WTC11 (cell line): ENCODE results near the gene C1D.

Source experiments
- CREM ChIP-seq: sonication (generic); formaldehyde crosslinking; IDR thresholded peaks from 2 replicates; pipeline ENCODE4 v1.8.1; 2022; ENCODE audit warnings: mild to moderate bottlenecking, missing genetic modification reagents, moderate library complexity
- MXD4 ChIP-seq: fragments of 250-450 bp; sonication (Bioruptor Pico); IDR thresholded peaks from 2 replicates; pipeline ENCODE4 v1.8.0; 2021; ENCODE audit warnings: mild to moderate bottlenecking, moderate library complexity, borderline replicate concordance
- TF ChIP-seq, protein P1 (sequence below): fragments of 200-600 bp; IDR thresholded peaks from 2 replicates; pipeline ENCODE4 v1.8.0; 2022; ENCODE audit warnings: antibody characterized with exemption
- TF ChIP-seq, protein P2 (sequence below): sonication (generic); formaldehyde crosslinking; IDR thresholded peaks from 2 replicates; pipeline ENCODE4 v1.8.0; 2022; ENCODE audit warnings: mild to moderate bottlenecking, missing genetic modification reagents
- TF ChIP-seq, protein P3 (sequence below): fragments of 250-450 bp; sonication (Bioruptor Pico); IDR thresholded peaks from 2 replicates; pipeline ENCODE4 v1.9.0; 2021; ENCODE audit warnings: moderate library complexity, mild to moderate bottlenecking, inconsistent platforms, borderline replicate concordance

DNA sequence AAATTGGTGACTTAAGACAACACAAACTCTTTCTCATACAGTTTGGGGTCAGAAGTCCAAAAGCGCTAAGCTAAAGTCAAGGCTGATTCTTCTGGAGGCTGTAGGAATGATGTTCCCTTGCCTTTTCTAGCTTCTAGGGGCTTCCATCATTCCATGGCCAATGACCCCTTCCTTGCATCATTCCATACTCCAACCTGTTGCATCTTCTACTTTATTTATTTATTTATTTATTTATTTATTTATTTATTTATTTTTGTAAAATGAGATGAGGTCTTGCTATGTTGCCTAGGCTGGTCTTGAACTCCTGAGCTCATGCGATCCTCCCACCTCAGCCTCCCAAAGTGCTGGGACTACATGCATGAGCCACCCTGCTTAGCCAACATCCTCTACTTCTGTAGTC lies 44.7 kb upstream of the C1D start:
- TF ChIP-seq, protein P1, sequence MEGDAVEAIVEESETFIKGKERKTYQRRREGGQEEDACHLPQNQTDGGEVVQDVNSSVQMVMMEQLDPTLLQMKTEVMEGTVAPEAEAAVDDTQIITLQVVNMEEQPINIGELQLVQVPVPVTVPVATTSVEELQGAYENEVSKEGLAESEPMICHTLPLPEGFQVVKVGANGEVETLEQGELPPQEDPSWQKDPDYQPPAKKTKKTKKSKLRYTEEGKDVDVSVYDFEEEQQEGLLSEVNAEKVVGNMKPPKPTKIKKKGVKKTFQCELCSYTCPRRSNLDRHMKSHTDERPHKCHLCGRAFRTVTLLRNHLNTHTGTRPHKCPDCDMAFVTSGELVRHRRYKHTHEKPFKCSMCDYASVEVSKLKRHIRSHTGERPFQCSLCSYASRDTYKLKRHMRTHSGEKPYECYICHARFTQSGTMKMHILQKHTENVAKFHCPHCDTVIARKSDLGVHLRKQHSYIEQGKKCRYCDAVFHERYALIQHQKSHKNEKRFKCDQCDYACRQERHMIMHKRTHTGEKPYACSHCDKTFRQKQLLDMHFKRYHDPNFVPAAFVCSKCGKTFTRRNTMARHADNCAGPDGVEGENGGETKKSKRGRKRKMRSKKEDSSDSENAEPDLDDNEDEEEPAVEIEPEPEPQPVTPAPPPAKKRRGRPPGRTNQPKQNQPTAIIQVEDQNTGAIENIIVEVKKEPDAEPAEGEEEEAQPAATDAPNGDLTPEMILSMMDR, result no peak
- TF ChIP-seq CREM, result no peak
- TF ChIP-seq MXD4 (CRISPR knock-in tag), result no peak
- TF ChIP-seq, protein P2, sequence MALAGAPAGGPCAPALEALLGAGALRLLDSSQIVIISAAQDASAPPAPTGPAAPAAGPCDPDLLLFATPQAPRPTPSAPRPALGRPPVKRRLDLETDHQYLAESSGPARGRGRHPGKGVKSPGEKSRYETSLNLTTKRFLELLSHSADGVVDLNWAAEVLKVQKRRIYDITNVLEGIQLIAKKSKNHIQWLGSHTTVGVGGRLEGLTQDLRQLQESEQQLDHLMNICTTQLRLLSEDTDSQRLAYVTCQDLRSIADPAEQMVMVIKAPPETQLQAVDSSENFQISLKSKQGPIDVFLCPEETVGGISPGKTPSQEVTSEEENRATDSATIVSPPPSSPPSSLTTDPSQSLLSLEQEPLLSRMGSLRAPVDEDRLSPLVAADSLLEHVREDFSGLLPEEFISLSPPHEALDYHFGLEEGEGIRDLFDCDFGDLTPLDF, result no peak
- TF ChIP-seq, protein P3, sequence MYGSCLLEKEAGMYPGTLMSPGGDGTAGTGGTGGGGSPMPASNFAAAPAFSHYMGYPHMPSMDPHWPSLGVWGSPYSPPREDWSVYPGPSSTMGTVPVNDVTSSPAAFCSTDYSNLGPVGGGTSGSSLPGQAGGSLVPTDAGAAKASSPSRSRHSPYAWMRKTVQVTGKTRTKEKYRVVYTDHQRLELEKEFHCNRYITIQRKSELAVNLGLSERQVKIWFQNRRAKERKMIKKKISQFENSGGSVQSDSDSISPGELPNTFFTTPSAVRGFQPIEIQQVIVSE (CRISPR knock-in tag), result no peak
